Gastrocnemius medialis (tissue), 4 donors: Measurements from ENCODE around the gene KDM5B. TPM values are rescaled to one million over a fixed set of nuclear protein-coding genes. Genes with fewer than 3 reads are reported as not detected.

ENCODE experiments used
- ATAC-seq, 2 donors: fragments of 150-250 bp; one replicate each; pipeline ENCODE4 v1.9.1; 2016
- DNase-seq, 2 donors: peaks; one replicate each; pipeline ENCODE4 v3.0.0-alpha.2; 2019
- H3K27ac ChIP-seq, 4 donors: fragments of 200-600 bp; sonication (generic); 1 replicate in 1 of 4; 2 replicates in 3 of 4; pipeline ENCODE4 v1.5.1; 2016 to 2018; ENCODE audit warnings: mild to moderate bottlenecking in 2 of 4, moderate library complexity in 1 of 4
- H3K27me3 ChIP-seq, 3 donors: fragments of 200-600 bp; sonication (generic) in 2 of 3; 1 replicate in 1 of 3; 2 replicates in 2 of 3; pipeline versions ENCODE4 v1.5.1 to v1.6.0; 2016 to 2019; ENCODE audit warnings: mild to moderate bottlenecking in 1 of 3, moderate library complexity in 1 of 3
- H3K36me3 ChIP-seq, 2 donors: fragments of 200-600 bp; sonication (generic) in 1 of 2; one replicate each; pipeline ENCODE4 v1.5.1; 2017 to 2018
- H3K4me1 ChIP-seq, 2 donors: fragments of 200-600 bp; sonication (generic) in 1 of 2; one replicate each; pipeline ENCODE4 v1.5.1; 2016 to 2017; ENCODE audit warnings: mild to moderate bottlenecking in 2 of 2
- H3K4me3 ChIP-seq, 4 donors: fragments of 200-600 bp; sonication (generic) in 3 of 4; 1 replicate in 1 of 4; 2 replicates in 3 of 4; pipeline ENCODE4 v1.5.1; 2016 to 2019; ENCODE audit warnings: mild to moderate bottlenecking in 2 of 4
- H3K9me3 ChIP-seq, 3 donors: fragments of 200-600 bp; sonication (generic) in 2 of 3; 1 replicate in 1 of 3; 2 replicates in 2 of 3; pipeline ENCODE4 v1.5.1; 2016 to 2019
- POLR2A ChIP-seq, 2 donors: fragments of 450-650 bp; IDR thresholded peaks; one replicate each; pipeline ENCODE4 v1.6.1; 2017; ENCODE audit warnings: antibody characterized with exemption in 2 of 2, mild to moderate bottlenecking in 2 of 2, moderate library complexity in 2 of 2
- in situ Hi-C, 4 donors: fragments of 200-750 bp; cut with MboI; loops; one replicate each; pipeline versions ENCODE4 v1.15.0 to v1.8.0; 2017; ENCODE audit warnings: low sequenced_read_pairs in 4 of 4
- intact Hi-C: fragments of 100-400 bp; cut with DNase I; formaldehyde crosslinking; loops from one replicate; pipeline ENCODE4 v1.15.1; 2023; ENCODE audit warnings: low total_unique reads
- total RNA-seq, 4 donors: library from RNA; depleted of rRNA; stranded (reverse); fragments of >200 nt; gene quantifications; one replicate each; pipeline versions ENCODE4 v1.1.0 to v1.2.3, GENCODE V29; 2016
- TF ChIP-seq, protein P1 (sequence below), 5 experiments: fragments of 450-650 bp in 3 of 5; fragments of 200-600 bp in 2 of 5; sonication (generic) in 2 of 5; IDR thresholded peaks in 4 of 5; conservative IDR thresholded peaks in 1 of 5; 1 replicate in 4 of 5; 2 replicates in 1 of 5; pipeline ENCODE4 v1.5.1; 2016 to 2019; ENCODE audit warnings: antibody characterized with exemption in 5 of 5, mild to moderate bottlenecking in 3 of 5, moderate library complexity in 3 of 5

Gene KDM5B
- total RNA-seq, 4 donors from 2014 or later: 10.7 to 17.1 (median 13.7) TPM

DNA sequence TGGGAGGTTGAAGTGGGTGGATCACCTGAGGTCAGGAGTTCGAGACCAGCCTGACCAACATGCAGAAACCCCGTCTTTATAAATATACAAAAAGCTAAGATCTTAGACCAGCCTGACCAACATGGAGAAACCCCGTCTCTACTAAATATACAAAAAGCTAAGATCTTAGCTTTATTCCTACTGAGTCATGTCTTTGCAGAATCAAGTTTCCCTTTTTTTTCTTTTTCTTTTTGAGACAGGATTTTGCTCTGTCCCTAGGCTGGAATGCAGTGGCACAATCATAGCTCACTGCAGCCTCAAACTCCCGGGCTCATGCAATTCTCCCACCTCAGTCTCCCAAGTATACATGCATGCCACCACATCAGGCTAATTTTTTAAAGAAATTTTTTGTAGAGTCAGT lies 21.4 kb downstream of the KDM5B start:
- no peak overlapping the region for H3K27ac ChIP-seq
- intact Hi-C loops: no loop called here
- no peak for ATAC-seq
- TF ChIP-seq POLR2A (IDR thresholded peaks at IDR 0.05): no peak
- TF ChIP-seq, protein P1, sequence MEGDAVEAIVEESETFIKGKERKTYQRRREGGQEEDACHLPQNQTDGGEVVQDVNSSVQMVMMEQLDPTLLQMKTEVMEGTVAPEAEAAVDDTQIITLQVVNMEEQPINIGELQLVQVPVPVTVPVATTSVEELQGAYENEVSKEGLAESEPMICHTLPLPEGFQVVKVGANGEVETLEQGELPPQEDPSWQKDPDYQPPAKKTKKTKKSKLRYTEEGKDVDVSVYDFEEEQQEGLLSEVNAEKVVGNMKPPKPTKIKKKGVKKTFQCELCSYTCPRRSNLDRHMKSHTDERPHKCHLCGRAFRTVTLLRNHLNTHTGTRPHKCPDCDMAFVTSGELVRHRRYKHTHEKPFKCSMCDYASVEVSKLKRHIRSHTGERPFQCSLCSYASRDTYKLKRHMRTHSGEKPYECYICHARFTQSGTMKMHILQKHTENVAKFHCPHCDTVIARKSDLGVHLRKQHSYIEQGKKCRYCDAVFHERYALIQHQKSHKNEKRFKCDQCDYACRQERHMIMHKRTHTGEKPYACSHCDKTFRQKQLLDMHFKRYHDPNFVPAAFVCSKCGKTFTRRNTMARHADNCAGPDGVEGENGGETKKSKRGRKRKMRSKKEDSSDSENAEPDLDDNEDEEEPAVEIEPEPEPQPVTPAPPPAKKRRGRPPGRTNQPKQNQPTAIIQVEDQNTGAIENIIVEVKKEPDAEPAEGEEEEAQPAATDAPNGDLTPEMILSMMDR (IDR thresholded peaks at IDR 0.05 in 4 of 5, conservative IDR thresholded peaks at IDR 0.05 in 1 of 5): no peak
- H3K9me3 ChIP-seq: no peaks in the 10 kb centered on the region
- H3K4me1 ChIP-seq: peaks cover 0 to 3% of the 10 kb centered on the region in 2 donors
- in situ Hi-C loops: no loop called here
- H3K27me3 ChIP-seq: no peaks in the 10 kb centered on the region
- no peak overlapping the region for H3K4me3 ChIP-seq
- H3K36me3 ChIP-seq: no peaks in the 10 kb centered on the region
- DNase-seq: no peak

DNA sequence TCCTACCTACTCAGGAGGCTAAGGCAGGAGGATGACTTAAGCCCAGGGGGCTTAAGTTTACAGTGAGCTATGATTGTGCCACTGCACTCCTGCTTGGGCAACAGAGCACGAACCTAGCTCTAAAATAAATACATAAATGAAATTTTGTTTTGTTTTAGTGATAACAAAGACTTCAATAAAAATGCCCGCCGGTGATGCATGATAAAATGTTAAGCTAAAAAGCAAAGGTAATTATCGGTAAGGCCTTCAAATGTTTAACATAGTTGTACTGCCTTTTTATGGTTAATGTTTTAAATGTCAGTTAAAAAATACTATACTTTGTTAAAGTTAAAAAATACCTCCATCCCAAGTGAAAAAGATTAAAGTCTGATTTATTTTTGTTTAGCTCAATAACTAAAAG lies 27.0 kb downstream of the KDM5B start:
- Histone ChIP-seq H3K27ac (no peak overlapping the region), H3K9me3 (no peaks in the 10 kb centered on the region), H3K4me3 (no peak overlapping the region), H3K27me3 (no peaks in the 10 kb centered on the region), H3K36me3 (peaks cover 0 to 4% of the 10 kb centered on the region in 2 donors), H3K4me1 (no peaks in the 10 kb centered on the region)
- in situ Hi-C loops: no loop called here
- DNase-seq: no peak
- no peak for ATAC-seq
- TF ChIP-seq POLR2A (IDR thresholded peaks at IDR 0.05): no peak
- TF ChIP-seq, protein P1 (IDR thresholded peaks at IDR 0.05 in 4 of 5, conservative IDR thresholded peaks at IDR 0.05 in 1 of 5): no peak
- intact Hi-C loops: no loop called here

GRCh38 chr1:202770135-202770534 lies 38.1 kb downstream of the KDM5B start:
- H3K4me1 ChIP-seq: no peaks in the 10 kb centered on the region
- in situ Hi-C loops (loop anchor here in 2 of 4 donors (25.0 kb wide), 1 partner anchor 217 kb away; no protein-coding TSS in a partner anchor), intact Hi-C loops (no loop called here)
- DNase-seq (no peak), ATAC-seq (no peak)
- no peak for TF ChIP-seq POLR2A (IDR thresholded peaks at IDR 0.05)
- TF ChIP-seq, protein P1 (IDR thresholded peaks at IDR 0.05 in 4 of 5, conservative IDR thresholded peaks at IDR 0.05 in 1 of 5): no peak
- no peaks in the 10 kb centered on the region for H3K27me3 ChIP-seq
- H3K27ac ChIP-seq: no peak overlapping the region
- H3K4me3 ChIP-seq: no peak overlapping the region
- peaks cover 0 to 55% of the 10 kb centered on the region in 2 donors for H3K36me3 ChIP-seq
- H3K9me3 ChIP-seq: no peaks in the 10 kb centered on the region

DNA sequence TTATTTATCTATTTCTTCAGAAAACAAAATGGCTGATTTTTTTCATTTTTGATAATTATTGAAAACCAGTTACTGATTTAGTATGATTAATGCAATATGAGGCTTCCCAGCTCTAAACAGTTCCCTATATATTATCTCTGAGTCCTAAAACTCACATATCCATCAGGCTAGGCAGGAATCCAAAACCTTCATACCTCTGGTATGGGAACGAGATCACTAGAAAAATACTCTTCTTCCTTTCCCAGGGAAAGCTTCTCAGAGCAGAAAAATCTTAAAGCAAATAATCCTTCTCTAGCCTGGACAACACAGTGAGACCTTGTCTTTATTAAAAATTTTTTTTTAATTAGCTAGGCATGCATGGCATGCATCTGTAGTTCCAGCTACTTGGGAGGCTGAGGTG lies 42.5 kb downstream of the KDM5B start:
- ATAC-seq: no peak
- H3K4me1 ChIP-seq: no peaks in the 10 kb centered on the region
- intact Hi-C loops: no loop called here
- no peaks in the 10 kb centered on the region for H3K9me3 ChIP-seq
- H3K27me3 ChIP-seq: no peaks in the 10 kb centered on the region
- peaks cover 0 to 49% of the 10 kb centered on the region in 2 donors for H3K36me3 ChIP-seq
- H3K4me3 ChIP-seq: no peak overlapping the region
- in situ Hi-C loops: loop anchor here in 2 of 4 donors (25.0 kb wide), 1 partner anchor 222 kb away; no protein-coding TSS in a partner anchor
- no peak overlapping the region for H3K27ac ChIP-seq
- DNase-seq: no peak
- TF ChIP-seq, protein P1 (IDR thresholded peaks at IDR 0.05 in 4 of 5, conservative IDR thresholded peaks at IDR 0.05 in 1 of 5): no peak
- TF ChIP-seq POLR2A (IDR thresholded peaks at IDR 0.05): no peak

DNA sequence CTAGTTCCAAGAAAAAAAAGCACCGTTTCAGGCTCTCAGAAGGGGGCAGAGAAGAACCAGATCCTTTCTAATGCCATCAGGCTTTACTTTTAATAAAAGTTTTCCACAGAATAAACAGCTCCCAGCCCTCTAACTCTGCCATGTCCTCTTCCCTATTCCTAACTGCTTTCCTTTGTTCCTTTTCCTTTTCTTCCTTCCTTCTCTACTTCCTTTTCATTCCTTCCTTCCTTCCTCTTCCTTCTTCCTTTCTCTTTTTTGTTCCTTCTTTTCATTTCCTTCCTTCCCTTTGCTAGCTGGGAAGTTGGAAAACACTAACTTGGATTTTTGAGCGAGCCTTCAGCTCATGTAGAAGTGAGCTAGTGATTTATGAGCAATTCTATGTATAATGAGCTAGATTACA lies 46.2 kb downstream of the KDM5B start:
- DNase-seq (no peak), ATAC-seq (no peak)
- intact Hi-C loops (no loop called here), in situ Hi-C loops (loop anchor here in 2 of 4 donors (25.0 kb wide), 1 partner anchor 225 kb away; no protein-coding TSS in a partner anchor)
- no peak for TF ChIP-seq POLR2A (IDR thresholded peaks at IDR 0.05)
- TF ChIP-seq, protein P1 (IDR thresholded peaks at IDR 0.05 in 4 of 5, conservative IDR thresholded peaks at IDR 0.05 in 1 of 5): no peak
- no peak overlapping the region for H3K27ac ChIP-seq
- H3K27me3 ChIP-seq: no peaks in the 10 kb centered on the region
- H3K4me3 ChIP-seq: no peak overlapping the region
- H3K36me3 ChIP-seq: peaks cover 4 to 77% of the 10 kb centered on the region in 2 donors
- H3K4me1 ChIP-seq: no peaks in the 10 kb centered on the region
- no peaks in the 10 kb centered on the region for H3K9me3 ChIP-seq
